ENCODE measurements around the gene CD300E. TPM values are rescaled to one million over a fixed set of nuclear protein-coding genes. Genes with fewer than 3 reads are reported as not detected.
A peak's percentile ranks its signal among the peaks of the same experiment; 100 is the strongest.

Gene CD300E
- total RNA-seq, 1 experiment from 2014 or later = not detected

- Histone ChIP-seq H3K9me3 (no peaks in the 10 kb centered on the region), H3K4me3 (no peak overlapping the region), H3K27me3 (no peaks in the 10 kb centered on the region), H3K36me3 (no peaks in the 10 kb centered on the region)
- peak; percentile 57 for DNase-seq
Measured at GRCh38 chr17:74566132-74566753, 57.3 kb downstream of the CD300E start.

GRCh38 chr17:74565126-74565525 is 58.4 kb downstream of the CD300E start:
- Histone ChIP-seq H3K27me3 (no peaks in the 10 kb centered on the region), H3K4me3 (no peak overlapping the region), H3K9me3 (no peaks in the 10 kb centered on the region), H3K36me3 (no peaks in the 10 kb centered on the region)
- no peak for DNase-seq

DNA sequence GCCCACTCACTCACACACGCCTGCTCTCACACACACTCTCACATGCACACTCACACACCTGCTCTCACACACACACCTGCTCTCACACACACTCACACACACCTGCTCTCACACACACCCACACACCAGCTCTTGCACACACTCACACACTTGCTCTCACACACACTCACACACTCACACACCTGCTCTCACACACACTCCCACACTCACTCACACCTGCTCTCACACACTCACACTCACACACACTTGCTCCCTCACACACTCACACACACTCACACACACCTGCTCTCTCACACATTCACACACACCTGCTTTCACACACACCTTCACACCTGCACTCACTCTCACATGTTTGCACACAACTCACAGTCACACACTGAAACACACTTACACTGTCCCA is 60.2 kb downstream of the CD300E start:
- Histone ChIP-seq H3K27me3 (no peaks in the 10 kb centered on the region), H3K36me3 (no peaks in the 10 kb centered on the region), H3K4me3 (no peak overlapping the region), H3K9me3 (no peaks in the 10 kb centered on the region)
- no peak for DNase-seq

DNA sequence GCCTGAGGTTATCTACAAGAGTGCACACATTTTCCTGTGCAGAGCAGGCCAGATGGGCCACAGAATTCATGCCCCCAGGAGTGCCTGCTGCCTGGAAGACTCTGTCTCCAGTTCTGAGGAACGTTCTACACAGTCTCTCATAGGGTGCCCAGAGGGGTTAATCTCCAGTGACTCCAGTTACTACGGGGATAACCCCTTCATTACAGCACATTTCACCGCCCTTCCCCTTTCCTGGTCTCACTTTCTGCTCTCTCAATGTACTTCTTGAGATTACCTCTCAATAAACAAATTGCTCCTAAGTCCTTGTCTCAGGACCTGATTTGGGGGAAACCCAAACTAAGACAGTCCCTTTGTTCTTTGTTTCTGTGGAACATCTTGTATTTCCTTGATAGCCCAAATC is 62.0 kb downstream of the CD300E start:
- DNase-seq = no peak
- no peaks in the 10 kb centered on the region for H3K9me3 ChIP-seq
- no peak overlapping the region for H3K4me3 ChIP-seq
- H3K27me3 ChIP-seq = no peaks in the 10 kb centered on the region
- H3K36me3 ChIP-seq = no peaks in the 10 kb centered on the region

Other genes with a start within 250 kb of the CD300E start
- gene GPRC5C, start 191.7 kb downstream of the CD300E start, total RNA-seq (2014; rRNA removed; shearing (Covaris generic); ENCODE audit: low replicate concordance) = 10.4 and 18.5 TPM in 2 replicates
- not detected in 2 replicates for gene CD300A, start 157.1 kb downstream of the CD300E start, total RNA-seq (2014; rRNA removed; shearing (Covaris generic); ENCODE audit: low replicate concordance)
- not detected in 2 replicates for gene CD300LB, start 92.3 kb downstream of the CD300E start, total RNA-seq (2014; rRNA removed; shearing (Covaris generic); ENCODE audit: low replicate concordance)
- 0.52 TPM in 1 of 2 replicates, not detected in the other for gene CD300C, start 77.6 kb downstream of the CD300E start, total RNA-seq (2014; rRNA removed; shearing (Covaris generic); ENCODE audit: low replicate concordance)
- gene CD300H, start 56.2 kb downstream of the CD300E start, total RNA-seq (2014; rRNA removed; shearing (Covaris generic); ENCODE audit: low replicate concordance) = not detected in 2 replicates
- gene CD300LD, start 31.5 kb downstream of the CD300E start, total RNA-seq (2014; rRNA removed; shearing (Covaris generic); ENCODE audit: low replicate concordance) = not detected in 2 replicates
- not detected in 2 replicates for gene CD300LF, start 89.2 kb upstream of the CD300E start, total RNA-seq (2014; rRNA removed; shearing (Covaris generic); ENCODE audit: low replicate concordance)
- not detected in 2 replicates for gene RAB37, start 113.5 kb upstream of the CD300E start, total RNA-seq (2014; rRNA removed; shearing (Covaris generic); ENCODE audit: low replicate concordance)
- 110 and 150 TPM in 2 replicates for gene NHERF1, start 124.9 kb upstream of the CD300E start, total RNA-seq (2014; rRNA removed; shearing (Covaris generic); ENCODE audit: low replicate concordance)
- gene NAT9, start 152.6 kb upstream of the CD300E start, total RNA-seq (2014; rRNA removed; shearing (Covaris generic); ENCODE audit: low replicate concordance) = 46.8 and 51.6 TPM in 2 replicates
- gene GRIN2C, start 236.1 kb upstream of the CD300E start, total RNA-seq (2014; rRNA removed; shearing (Covaris generic); ENCODE audit: low replicate concordance) = not detected in 2 replicates
- gene FDXR, start 249.3 kb upstream of the CD300E start, total RNA-seq (2014; rRNA removed; shearing (Covaris generic); ENCODE audit: low replicate concordance) = 8.4 and 15.6 TPM in 2 replicates

All from MG63 (cell line).